ENCODE measurements around the gene RGSL1. TPM values are rescaled to one million over a fixed set of nuclear protein-coding genes. Genes with fewer than 3 reads are reported as not detected.
A peak's percentile ranks its signal among the peaks of the same experiment; 100 is the strongest.

RGSL1 gene
- total and polyA plus RNA-seq, 2 of the 8 experiments (the other 6 are each of a cell fraction or from before 2014, with no cell fraction given): not detected

DNA sequence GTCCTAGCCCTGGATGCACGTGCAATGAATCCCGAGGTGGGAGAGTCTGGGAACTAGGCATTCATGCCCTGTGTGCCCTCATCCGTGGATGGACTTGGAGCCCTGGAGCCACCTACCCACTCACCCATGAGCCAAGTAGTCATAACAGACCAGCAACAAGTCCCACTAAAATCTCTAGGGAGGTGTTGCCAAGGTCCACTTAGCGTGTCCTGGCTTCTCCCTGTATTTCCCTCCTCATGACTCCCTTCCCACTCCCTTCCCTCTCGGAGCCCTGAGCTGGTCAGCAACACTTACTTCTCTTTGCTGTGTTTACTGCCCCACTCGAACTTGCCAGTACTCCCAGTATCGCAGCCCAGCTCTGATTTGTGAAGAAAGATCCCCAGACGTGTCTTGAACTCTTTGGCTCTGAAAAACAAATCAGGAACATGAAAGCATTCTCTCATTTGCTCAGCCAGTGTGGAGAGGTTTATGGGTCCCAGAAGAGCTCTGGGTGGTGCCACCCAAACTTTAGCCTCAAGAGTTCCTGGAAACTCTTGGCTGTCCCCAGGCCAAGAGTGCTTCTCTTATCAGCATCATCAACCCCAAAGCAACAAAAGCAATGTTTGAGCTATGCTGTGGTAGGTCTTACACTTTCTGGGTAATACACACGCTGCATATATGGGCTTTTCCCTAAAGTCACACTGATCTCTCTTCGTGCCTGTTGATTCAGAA lies 153.1 kb downstream of the RGSL1 start:
- FAIRE-seq: no peak
- TF ChIP-seq POLR2A (IDR thresholded peaks at IDR 0.05; ENCODE audit: control extremely low read depth in 1 of 2, low read depth in 2 of 2, low read length in 2 of 2) (no peak), ZNF274 (IDR thresholded peaks at IDR 0.05; ENCODE audit: borderline replicate concordance, extremely low read depth, low read length) (no peak), GTF2F1 (IDR thresholded peaks at IDR 0.05; ENCODE audit: borderline replicate concordance, low read depth, low read length) (no peak), TCF12 (IDR thresholded peaks at IDR 0.05; ENCODE audit: low read depth, low read length) (no peak), SUZ12 (IDR thresholded peaks at IDR 0.05; ENCODE audit: low read length) (no peak)

More for the DNA sequence above, 153.1 kb downstream of the RGSL1 start:
- H3K56ac ChIP-seq (replicated peaks; ENCODE audit: insufficient read length, low read depth, low read length): no peak overlapping the region
- 0 out of 2 replicates have a peak overlapping the region, but pooled peaks have one; percentile 14 for H2BK15ac ChIP-seq (ENCODE audit: low read length)
- H3K9ac ChIP-seq (replicated peaks in 1 of 4; ENCODE audit: extremely low read depth in 1 of 4, low read depth in 3 of 4, low read length in 3 of 4): no peak overlapping the region
- no peak overlapping the region for H4K5ac ChIP-seq (ENCODE audit: insufficient read length, low read depth, low read length)
- peak overlapping the region in 3 of 4 experiments; percentile 41 to 66 (median 53); a peak in 4 of 8 replicates for H3K4me3 ChIP-seq (ENCODE audit: extremely low read depth in 1 of 4, insufficient read depth in 2 of 4, low read depth in 3 of 4, low read length in 4 of 4)
- H3K18ac ChIP-seq (ENCODE audit: extremely low read depth, low read length): no peak overlapping the region
- H3K27me3 ChIP-seq (replicated peaks in 1 of 4; ENCODE audit: control insufficient read depth in 3 of 4, extremely low read depth in 1 of 4, insufficient read depth in 3 of 4, low read length in 3 of 4): peaks cover 0 to 31% (median 20%) of the 10 kb centered on the region in 4 experiments; a peak in 6 of 7 replicates
- H3K4me2 ChIP-seq (ENCODE audit: insufficient read depth in 1 of 2, low read depth in 2 of 2, low read length in 2 of 2): peak overlapping the region; percentile 76 to 84
- H3K79me2 ChIP-seq (ENCODE audit: control insufficient read depth in 1 of 2, insufficient read depth in 2 of 2, low read length in 2 of 2): no peaks in the 10 kb centered on the region
- no peak overlapping the region for H2BK120ac ChIP-seq (replicated peaks; ENCODE audit: low read depth, low read length)
- H3K4me1 ChIP-seq (replicated peaks in 1 of 4; ENCODE audit: control insufficient read depth in 3 of 4, insufficient read depth in 4 of 4, low read length in 3 of 4): peaks cover 4 to 19% (median 8%) of the 10 kb centered on the region in 4 experiments
- no peak overlapping the region for H3K4ac ChIP-seq (replicated peaks; ENCODE audit: insufficient read length, low read depth, low read length)
- H2BK12ac ChIP-seq (ENCODE audit: low read depth, low read length): no peak overlapping the region
- H3K36me3 ChIP-seq (ENCODE audit: control insufficient read depth in 2 of 4, insufficient read depth in 4 of 4, low read length in 3 of 4): peaks cover 10 to 15% (median 12%) of the 10 kb centered on the region in 4 experiments; a peak in 6 of 8 replicates
- WGBS, 2 experiments (ENCODE audit: extremely low coverage in 1 of 2, insufficient coverage in 1 of 2, insufficient read length in 1 of 2, insufficient replicate concordance in 2 of 2, low coverage in 1 of 2, low lambda C conversion rate in 2 of 2, missing lambda C conversion rate in 1 of 2): 84% methylated on average over 10 of the region's 10 CpGs; no CpG with 5 or more reads in 1 of the 2 experiments
- H2AK5ac ChIP-seq (ENCODE audit: low read depth, low read length): no peak overlapping the region
- no peak overlapping the region for H2AFZ ChIP-seq (ENCODE audit: low read length)
- no peaks in the 10 kb centered on the region for H3K9me3 ChIP-seq (ENCODE audit: insufficient read depth in 2 of 2, low read depth in 1 of 2, low read length in 1 of 2)
- H2BK5ac ChIP-seq (ENCODE audit: low read depth, low read length): no peak overlapping the region
- POLR2A ChIA-PET (ENCODE audit: partially characterized antibody): interaction anchor here (0.6 to 15.0 kb wide), 15 partner anchors 13 to 665 kb away, joined by 3 to 231 read pairs (median 3); partner anchors contain the start of genes GLUL and NPL
- peaks cover 2 to 4% of the 10 kb centered on the region in 2 experiments for H4K20me1 ChIP-seq (replicated peaks in 1 of 2; ENCODE audit: control insufficient read depth in 1 of 2, insufficient read depth in 2 of 2, low read length in 2 of 2)
- no peak overlapping the region; the same call in 1 of the 2 replicates for H2BK20ac ChIP-seq (ENCODE audit: low read length)
- H3K27ac ChIP-seq (ENCODE audit: low read depth, low read length): no peak overlapping the region
- DNase-seq (ENCODE audit: low read depth in 1 of 2, low spot score in 2 of 2): no peak
- no peak overlapping the region for H4K91ac ChIP-seq (replicated peaks; ENCODE audit: insufficient read length, low read length)
- H3K79me1 ChIP-seq (ENCODE audit: low read depth, low read length): no peaks in the 10 kb centered on the region
- CTCF ChIA-PET (ENCODE audit: partially characterized antibody): interaction anchor here (0.7 to 37.1 kb wide), 20 partner anchors 8 to 206 kb away, joined by 3 to 1131 read pairs (median 5); partner anchors contain the start of gene NPL
- no peak overlapping the region for H3K14ac ChIP-seq (ENCODE audit: insufficient read length)
- peaks cover 7% of the 10 kb centered on the region for H3K23me2 ChIP-seq (ENCODE audit: low read depth, low read length)
- no peak overlapping the region for H3K23ac ChIP-seq (ENCODE audit: insufficient read length)
- no peak overlapping the region for H4K8ac ChIP-seq (ENCODE audit: extremely low read depth, insufficient read depth, low read length)

Measured in H1 (cell line).